Astrocyte (in vitro differentiated cells and primary cell): Measurements from ENCODE around the gene CSPG5.
A peak's percentile ranks its signal among the peaks of the same experiment; 100 is the strongest.

Source experiments
- CTCF ChIP-seq: IDR thresholded peaks from 2 replicates; pipeline ENCODE4 v1.5.1; 2011; ENCODE audit warnings: low read depth, mild to moderate bottlenecking, inconsistent platforms, low read length, moderate library complexity; ENCODE audit not compliant: insufficient read depth
- EZH2 ChIP-seq: IDR thresholded peaks from 2 replicates; pipeline ENCODE4 v1.6.1; 2012; ENCODE audit warnings: mild to moderate bottlenecking, low read length, inconsistent platforms; ENCODE audit not compliant: insufficient read depth

GRCh38 chr3:47513125-47513929, 65.3 kb downstream of the CSPG5 start, which contains the start of gene ELP6:
- TF ChIP-seq CTCF (peak; percentile 16), EZH2 (no peak)
